GM19455 (cell line): ENCODE measurements around the gene TMEM154.
"Not testable (repeated sequence)": the region's sequence is repeated elsewhere in the genome, so short reads cannot be mapped to it uniquely, and the experiment has no call there.

ENCODE experiments used
- ATAC-seq: cut with Tn5 transposase; IDR thresholded peaks from one replicate; pipeline ENCODE4 v1.9.1; 2021; ENCODE audit not compliant: unreplicated experiment

The TMEM154 gene

GRCh38 chr4:152668338-152668964 lies 11.3 kb downstream of the TMEM154 start:
- no peak for ATAC-seq

GRCh38 chr4:152667781-152668180 lies 12.0 kb downstream of the TMEM154 start:
- no peak for ATAC-seq

- no peak for ATAC-seq
Measured at GRCh38 chr4:152666946-152667345, 12.9 kb downstream of the TMEM154 start.

GRCh38 chr4:152665691-152666395 lies 14.0 kb downstream of the TMEM154 start:
- ATAC-seq = no peak

- ATAC-seq = not testable (repeated sequence)
Measured at GRCh38 chr4:152664067-152664378, 15.8 kb downstream of the TMEM154 start.

- peak; percentile 60 for ATAC-seq
Measured at GRCh38 chr4:152663203-152664066, 16.4 kb downstream of the TMEM154 start.

- no peak for ATAC-seq
Measured at GRCh38 chr4:152661649-152662048, 18.1 kb downstream of the TMEM154 start.

GRCh38 chr4:152660526-152660925 lies 19.3 kb downstream of the TMEM154 start:
- no peak for ATAC-seq

GRCh38 chr4:152659806-152660205 lies 20.0 kb downstream of the TMEM154 start:
- no peak for ATAC-seq

GRCh38 chr4:152657657-152658056 lies 22.1 kb downstream of the TMEM154 start:
- ATAC-seq = no peak

GRCh38 chr4:152655272-152656129 lies 24.3 kb downstream of the TMEM154 start:
- ATAC-seq = no peak

- no peak for ATAC-seq
Measured at GRCh38 chr4:152652102-152652501, 27.7 kb downstream of the TMEM154 start.

- ATAC-seq = no peak
Measured at GRCh38 chr4:152651473-152652060, 28.2 kb downstream of the TMEM154 start.

GRCh38 chr4:152646221-152646620 lies 33.6 kb downstream of the TMEM154 start:
- no peak for ATAC-seq

- no peak for ATAC-seq
Measured at GRCh38 chr4:152644130-152644529, 35.7 kb downstream of the TMEM154 start.

GRCh38 chr4:152643153-152644035 lies 36.4 kb downstream of the TMEM154 start:
- ATAC-seq = peak; percentile 93

GRCh38 chr4:152640058-152640921 lies 39.5 kb downstream of the TMEM154 start:
- no peak for ATAC-seq

GRCh38 chr4:152635851-152636250 lies 43.9 kb downstream of the TMEM154 start:
- ATAC-seq = no peak
